ENCODE data around the gene PC. TPM values are rescaled to one million over a fixed set of nuclear protein-coding genes. Genes with fewer than 3 reads are reported as not detected.

PC gene
- total and polyA plus RNA-seq, 12 donors: 40.6 to 231 (median 83.2) TPM

GRCh38 chr11:66894141-66894540 is 64.0 kb downstream of the PC start:
- H3K27ac ChIP-seq: no peak overlapping the region
- H3K4me3 ChIP-seq: no peak overlapping the region
- no peaks in the 10 kb centered on the region for H3K9me3 ChIP-seq (replicated peaks in 1 of 3)
- H3K27me3 ChIP-seq: no peaks in the 10 kb centered on the region
- DNase-seq: no peak
- TF ChIP-seq POLR2A (IDR thresholded peaks at IDR 0.05): no peak
- TF ChIP-seq CTCF (IDR thresholded peaks at IDR 0.05): no peak
- WGBS, 4 donors: 86 to 96% (median 92%) methylated on average over 2 of the region's 2 CpGs
- no peaks in the 10 kb centered on the region for H3K36me3 ChIP-seq (replicated peaks in 1 of 2)
- intact Hi-C loops (cut with DNase I): no loop called here
- peaks cover 0 to 5% of the 10 kb centered on the region in 2 donors for H3K4me1 ChIP-seq (replicated peaks in 1 of 2)

- intact Hi-C loops (cut with DNase I): no loop called here
- WGBS, 4 donors: 42 to 71% (median 59%) methylated on average over 6 of the region's 6 CpGs
- H3K9me3 ChIP-seq (replicated peaks in 1 of 3): no peaks in the 10 kb centered on the region
- no peak overlapping the region for H3K4me3 ChIP-seq
- peak overlapping the region in 2 of 5 donors; percentile 66 to 68 for H3K27ac ChIP-seq
- no peaks in the 10 kb centered on the region for H3K36me3 ChIP-seq (replicated peaks in 1 of 2)
- H3K27me3 ChIP-seq: no peaks in the 10 kb centered on the region
- TF ChIP-seq CTCF (IDR thresholded peaks at IDR 0.05) (no peak), POLR2A (IDR thresholded peaks at IDR 0.05) (no peak)
- H3K4me1 ChIP-seq (replicated peaks in 1 of 2): peaks cover 0 to 5% of the 10 kb centered on the region in 2 donors
- DNase-seq: peak in 1 of 7 donors; percentile 42
These were observed 65.3 kb downstream of the PC start for GRCh38 chr11:66892911-66893310.

GRCh38 chr11:66891851-66892660 is 66.1 kb downstream of the PC start:
- Histone ChIP-seq H3K27ac (peak overlapping the region; percentile 26 to 72 (median 66)), H3K4me1 (replicated peaks in 1 of 2) (peaks cover 0 to 5% of the 10 kb centered on the region in 2 donors), H3K4me3 (no peak overlapping the region), H3K9me3 (replicated peaks in 1 of 3) (no peaks in the 10 kb centered on the region), H3K36me3 (replicated peaks in 1 of 2) (no peaks in the 10 kb centered on the region), H3K27me3 (no peaks in the 10 kb centered on the region)
- intact Hi-C loops (cut with DNase I): no loop called here
- peak in 3 of 6 experiments; percentile 5 to 38 (median 25) for TF ChIP-seq CTCF (IDR thresholded peaks at IDR 0.05)
- TF ChIP-seq POLR2A (IDR thresholded peaks at IDR 0.05): peak in 1 of 2 donors; percentile 61
- DNase-seq: peak; percentile 83 to 96 (median 95)
- 48 to 58% (median 54%) methylated on average over 14 of the region's 14 CpGs for WGBS, 4 donors

GRCh38 chr11:66889960-66890359 is 68.2 kb downstream of the PC start:
- 87 to 96% (median 91%) methylated on average over 8 of the region's 8 CpGs for WGBS, 4 donors
- Histone ChIP-seq H3K27ac (no peak overlapping the region), H3K27me3 (no peaks in the 10 kb centered on the region), H3K9me3 (replicated peaks in 1 of 3) (no peaks in the 10 kb centered on the region), H3K36me3 (replicated peaks in 1 of 2) (no peaks in the 10 kb centered on the region), H3K4me1 (replicated peaks in 1 of 2) (peaks cover 5% of the 10 kb centered on the region in 2 donors), H3K4me3 (no peak overlapping the region)
- DNase-seq: no peak
- no peak for TF ChIP-seq POLR2A (IDR thresholded peaks at IDR 0.05)
- TF ChIP-seq CTCF (IDR thresholded peaks at IDR 0.05): no peak
- intact Hi-C loops (cut with DNase I): no loop called here
